IMR-90 (cell line): Measurements from ENCODE around the gene QPRT. TPM values are rescaled to one million over a fixed set of nuclear protein-coding genes. Genes with fewer than 3 reads are reported as not detected.

Experiments used
- ATAC-seq: fragments of 200-7000 bp; cut with Tn5 transposase; 2 replicates; pipeline ENCODE4 v1.9.1; 2020; ENCODE audit warnings: low read depth, mild to moderate bottlenecking, moderate library complexity
- BruUV-seq: library from RNA; stranded (reverse); fragments of 400-500 nt; replicated peaks from 2 replicates; lab custom pipeline; 2021; lab: Mats Ljungman, UMichigan
- CTCF ChIA-PET: fragments of 300-600 bp; formaldehyde crosslinking; extraction: SDS; loops from one replicate; lab custom pipeline; 2021; ENCODE audit warnings: antibody characterized with exemption; lab: Yijun Ruan, JAX
- POLR2A ChIA-PET: fragments of 300-600 bp; sonication (Branson Sonifier 250); formaldehyde crosslinking; loops from one replicate; lab custom pipeline; 2022; ENCODE audit warnings: antibody characterized with exemption; ENCODE audit not compliant: unreplicated experiment; lab: Charles Lee
- DNase-seq: peaks from one replicate; pipeline ENCODE4 v3.0.0; 2013
- H2AFZ ChIP-seq: replicated peaks from 2 replicates; pipeline ENCODE3; 2013; ENCODE audit warnings: low read length, mild to moderate bottlenecking; ENCODE audit not compliant: poor library complexity
- H2AK5ac ChIP-seq: 2 replicates; pipeline ENCODE4 v1.6.1; 2013; ENCODE audit warnings: low read depth, low read length, inconsistent platforms
- H2AK9ac ChIP-seq: replicated peaks from 2 replicates; pipeline ENCODE3; 2013; ENCODE audit warnings: mild to moderate bottlenecking, low read depth, low read length, moderate library complexity; ENCODE audit not compliant: poor library complexity
- H2BK120ac ChIP-seq: 2 replicates; pipeline ENCODE4 v1.6.1; 2013; ENCODE audit warnings: low read depth, low read length, inconsistent platforms
- H2BK15ac ChIP-seq: 3 replicates; pipeline ENCODE4 v1.6.1; 2013; ENCODE audit warnings: low read depth, low read length, inconsistent platforms
- H2BK20ac ChIP-seq: 2 replicates; pipeline ENCODE4 v1.6.1; 2013; ENCODE audit warnings: low read depth, mild to moderate bottlenecking, inconsistent platforms, low read length, moderate library complexity
- H2BK5ac ChIP-seq: 2 replicates; pipeline ENCODE4 v1.6.1; 2013; ENCODE audit warnings: mild to moderate bottlenecking, low read depth, low read length, inconsistent platforms; ENCODE audit not compliant: poor library complexity, severe bottlenecking
- H3K14ac ChIP-seq: replicated peaks from 2 replicates; pipeline ENCODE4 v1.6.1; 2013; ENCODE audit warnings: low read depth, low read length, inconsistent platforms
- H3K18ac ChIP-seq: 2 replicates; pipeline ENCODE4 v1.6.1; 2013; ENCODE audit warnings: low read depth, low read length, control low read depth
- H3K23ac ChIP-seq: 2 replicates; pipeline ENCODE4 v1.6.1; 2013; ENCODE audit warnings: low read depth, low read length, inconsistent platforms
- H3K27ac ChIP-seq: 2 replicates; pipeline ENCODE4 v1.5.1; 2013; ENCODE audit warnings: mild to moderate bottlenecking, control low read depth, low read length; ENCODE audit not compliant: insufficient read depth
- H3K27me3 ChIP-seq: 2 replicates; pipeline ENCODE4 v1.6.1; 2013; ENCODE audit warnings: low read length; ENCODE audit not compliant: control insufficient read depth, insufficient read depth
- H3K36me3 ChIP-seq: 2 replicates; pipeline ENCODE4 v1.6.1; 2013; ENCODE audit warnings: low read length, mixed read lengths; ENCODE audit not compliant: control insufficient read depth, insufficient read depth
- H3K4ac ChIP-seq: 2 replicates; pipeline ENCODE4 v1.6.1; 2013; ENCODE audit warnings: low read depth, low read length, inconsistent platforms
- H3K4me1 ChIP-seq: 2 replicates; pipeline ENCODE4 v1.6.1; 2013; ENCODE audit warnings: low read length, mixed read lengths; ENCODE audit not compliant: control insufficient read depth, insufficient read depth
- H3K4me2 ChIP-seq: 2 replicates; pipeline ENCODE4 v1.6.1; 2013; ENCODE audit warnings: low read depth, mild to moderate bottlenecking, control low read depth, low read length, moderate library complexity
- H3K4me3 ChIP-seq: 2 replicates; pipeline ENCODE4 v1.5.1; 2013; ENCODE audit warnings: low read depth, mild to moderate bottlenecking, control low read depth, low read length, moderate library complexity; ENCODE audit not compliant: insufficient read depth
- H3K56ac ChIP-seq: 2 replicates; pipeline ENCODE4 v1.6.1; 2013; ENCODE audit warnings: low read length, inconsistent platforms; ENCODE audit not compliant: insufficient read depth; ENCODE audit errors: extremely low read depth
- H3K79me1 ChIP-seq, 2 experiments: 2 replicates each; pipeline ENCODE4 v1.6.1; 2013; ENCODE audit warnings: low read length in 2 of 2, inconsistent platforms in 1 of 2, low read depth in 1 of 2
- H3K9ac ChIP-seq: 2 replicates; pipeline ENCODE4 v1.6.1; 2013; ENCODE audit warnings: low read depth, low read length, control low read depth
- H3K9me1 ChIP-seq: 2 replicates; pipeline ENCODE4 v1.6.1; 2013; ENCODE audit warnings: low read length, inconsistent platforms; ENCODE audit not compliant: insufficient read depth
- H3K9me3 ChIP-seq: 2 replicates; pipeline ENCODE4 v1.6.1; 2013; ENCODE audit warnings: low read length; ENCODE audit not compliant: control insufficient read depth, insufficient read depth
- H4K20me1 ChIP-seq: 2 replicates; pipeline ENCODE4 v1.6.1; 2013; ENCODE audit warnings: low read length, inconsistent platforms; ENCODE audit not compliant: insufficient read depth
- H4K5ac ChIP-seq: 2 replicates; pipeline ENCODE4 v1.6.1; 2013; ENCODE audit warnings: mild to moderate bottlenecking, low read depth, low read length, control low read depth
- H4K8ac ChIP-seq, 2 experiments: 2 replicates each; pipeline ENCODE4 v1.6.1; 2013; ENCODE audit warnings: low read depth in 2 of 2, low read length in 2 of 2, control low read depth in 1 of 2, inconsistent platforms in 1 of 2
- H4K91ac ChIP-seq: 2 replicates; pipeline ENCODE4 v1.6.1; 2013; ENCODE audit warnings: low read depth, low read length, inconsistent platforms; ENCODE audit not compliant: insufficient read depth
- BHLHE40 ChIP-seq: fragments of 150-350 bp; IDR thresholded peaks from 2 replicates; pipeline ENCODE4 v1.6.1; 2016; ENCODE audit warnings: mild to moderate bottlenecking, low read depth, low read length
- CEBPB ChIP-seq: IDR thresholded peaks from 2 replicates; pipeline ENCODE4 v1.6.1; 2012; ENCODE audit warnings: low read depth, low read length, improper control_type of control experiment
- CHD1 ChIP-seq: IDR thresholded peaks from 2 replicates; pipeline ENCODE4 v1.6.1; 2012; ENCODE audit warnings: low read depth, low read length, improper control_type of control experiment
- ELK1 ChIP-seq: fragments of 150-350 bp; IDR thresholded peaks from 2 replicates; pipeline ENCODE4 v1.6.1; 2016; ENCODE audit warnings: low read depth, mild to moderate bottlenecking, low read length, moderate library complexity, borderline replicate concordance
- FOS ChIP-seq: fragments of 150-350 bp; IDR thresholded peaks from 2 replicates; pipeline ENCODE4 v1.6.1; 2016; ENCODE audit warnings: low read depth, low read length
- MAFK ChIP-seq: IDR thresholded peaks from 2 replicates; pipeline ENCODE4 v1.6.1; 2012; ENCODE audit warnings: low read depth, low read length, improper control_type of control experiment
- MAZ ChIP-seq: IDR thresholded peaks from 2 replicates; pipeline ENCODE4 v1.6.1; 2012; ENCODE audit warnings: low read depth, mild to moderate bottlenecking, low read length, improper control_type of control experiment, moderate library complexity, borderline replicate concordance
- MXI1 ChIP-seq: IDR thresholded peaks from 2 replicates; pipeline ENCODE4 v1.6.1; 2012; ENCODE audit warnings: low read depth, mild to moderate bottlenecking, low read length, moderate library complexity, borderline replicate concordance
- NFE2L2 ChIP-seq: fragments of 150-350 bp; IDR thresholded peaks from 2 replicates; pipeline ENCODE4 v1.6.1; 2016; ENCODE audit warnings: low read depth, mild to moderate bottlenecking, low read length
- POLR2A ChIP-seq: IDR thresholded peaks from 2 replicates; pipeline ENCODE4 v1.6.1; 2012; ENCODE audit warnings: mild to moderate bottlenecking, low read depth, low read length
- RAD21 ChIP-seq: IDR thresholded peaks from 2 replicates; pipeline ENCODE4 v1.6.1; 2012; ENCODE audit warnings: low read length, improper control_type of control experiment
- RCOR1 ChIP-seq: IDR thresholded peaks from 2 replicates; pipeline ENCODE4 v1.6.1; 2012; ENCODE audit warnings: mild to moderate bottlenecking, low read length, improper control_type of control experiment; ENCODE audit not compliant: insufficient replicate concordance
- RFX5 ChIP-seq: IDR thresholded peaks from 2 replicates; pipeline ENCODE4 v1.8.0; 2012; ENCODE audit warnings: low read depth, mild to moderate bottlenecking, low read length, moderate library complexity
- SMC3 ChIP-seq: fragments of 150-350 bp; IDR thresholded peaks from 2 replicates; pipeline ENCODE4 v1.6.1; 2016; ENCODE audit warnings: low read depth, mild to moderate bottlenecking, antibody characterized with exemption, low read length, moderate library complexity
- WGBS, 2 experiments: methylation state at CpG; one replicate each; pipeline versions ENCODE4 v1.1.5 to v1.1.7; 2013; ENCODE audit warnings: missing lambda C conversion rate in 2 of 2; ENCODE audit not compliant: insufficient read length in 1 of 2; ENCODE audit errors: extremely low coverage in 2 of 2; 5-methylcytosine and 5-hydroxymethylcytosine counted together
- dilution Hi-C: fragments of 300-500 bp; cut with HindIII; formaldehyde crosslinking; loops from one replicate; pipeline ENCODE4 v1.14.3; 2018; ENCODE audit warnings: low sequenced_read_pairs; ENCODE audit not compliant: unreplicated experiment
- in situ Hi-C: fragments of 300-500 bp; cut with MboI; formaldehyde crosslinking; loops from 3 replicates; pipeline ENCODE4 v1.14.3; 2019; ENCODE audit warnings: low sequenced_read_pairs, inconsistent platforms, mixed read lengths
- intact Hi-C: fragments of 100-400 bp; cut with micrococcal nuclease; formaldehyde crosslinking; loops from 2 replicates; pipeline ENCODE4 v1.10.0; 2022
- polyA plus RNA-seq, 3 experiments: library from polyadenylated mRNA; depleted of rRNA; stranded (reverse); fragments of >200 nt; gene quantifications; 2 replicates each; pipeline ENCODE4 v1.2.3, GENCODE V29; 2012; ENCODE audit warnings: low replicate concordance in 1 of 3
- total RNA-seq: library from RNA; depleted of rRNA; stranded (reverse); fragments of >200 nt; gene quantifications from 2 replicates; pipeline ENCODE4 v1.2.3, GENCODE V29; 2012
- TF ChIP-seq, protein P1 (sequence below): conservative IDR thresholded peaks from 2 replicates; pipeline ENCODE4 v1.5.1; 2012; ENCODE audit warnings: mild to moderate bottlenecking, low read depth, low read length, improper control_type of control experiment
- TF ChIP-seq, protein P2 (sequence below): fragments of 150-350 bp; IDR thresholded peaks from 2 replicates; pipeline ENCODE4 v1.6.1; 2017; ENCODE audit warnings: mild to moderate bottlenecking, antibody characterized with exemption, low read length, low read depth

The QPRT gene
- total and polyA plus RNA-seq, 2 of the 4 experiments (the other 2 are of a cell fraction): 3.4 to 6.3 TPM

DNA sequence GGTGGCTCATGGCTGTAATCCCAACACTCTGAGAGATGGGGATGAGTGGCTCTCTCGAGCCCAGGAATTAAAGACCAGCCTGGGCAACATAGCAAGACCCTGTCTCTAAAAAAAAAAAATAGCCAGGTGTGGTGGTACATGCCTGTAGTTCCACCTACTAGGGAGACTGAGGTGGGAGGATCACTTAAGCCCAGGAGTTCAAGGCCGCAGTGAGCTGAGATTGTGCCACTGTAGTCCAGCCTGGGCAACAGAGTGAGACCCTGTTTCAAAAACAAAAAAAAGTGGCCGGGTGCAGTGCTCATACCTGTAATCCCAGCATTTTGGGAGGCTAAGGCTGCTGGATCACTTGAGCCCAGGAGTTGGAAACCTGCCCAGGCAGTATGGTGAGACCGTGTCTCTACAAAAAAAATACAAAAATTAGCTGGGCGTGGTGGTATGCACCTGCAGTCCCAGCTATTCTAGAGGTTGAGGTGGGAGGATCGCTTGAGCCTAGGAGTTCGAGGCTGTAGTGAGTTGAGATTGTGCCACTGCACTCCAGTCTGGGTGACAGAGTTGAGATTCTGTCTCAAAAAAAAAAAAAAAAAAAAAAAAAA lies 63.8 kb downstream of the QPRT start:
- H3K18ac ChIP-seq: no peak overlapping the region
- H3K4me2 ChIP-seq: no peak overlapping the region
- no peaks in the 10 kb centered on the region for H3K79me1 ChIP-seq
- H4K5ac ChIP-seq: no peak overlapping the region
- ChIA-PET POLR2A (no interaction called here), CTCF (no interaction called here)
- H2AK5ac ChIP-seq: no peak overlapping the region
- no peak for DNase-seq
- no peak overlapping the region for H2BK120ac ChIP-seq
- H2AK9ac ChIP-seq: no peak overlapping the region
- H3K9ac ChIP-seq: no peak overlapping the region
- H3K4me1 ChIP-seq: no peaks in the 10 kb centered on the region
- no peak overlapping the region for H2AFZ ChIP-seq
- dilution Hi-C loops: no loop called here
- no peak overlapping the region for H4K8ac ChIP-seq
- WGBS, 2 experiments: 83% methylated on average over 2 of the region's 7 CpGs; no CpG with 5 or more reads in 1 of the 2 experiments
- no TSS peak for BruUV-seq
- no peak overlapping the region for H3K14ac ChIP-seq
- no peak overlapping the region for H3K56ac ChIP-seq
- no peak overlapping the region for H3K4ac ChIP-seq
- in situ Hi-C loops: no loop called here
- H2BK15ac ChIP-seq: no peak overlapping the region
- no peak overlapping the region for H4K91ac ChIP-seq
- H3K27ac ChIP-seq: no peak overlapping the region
- no peak for ATAC-seq
- H3K4me3 ChIP-seq: no peak overlapping the region
- H3K9me3 ChIP-seq: peaks cover 2% of the 10 kb centered on the region; the same call in 1 of the 2 replicates
- no peak overlapping the region for H2BK5ac ChIP-seq
- peaks cover 28% of the 10 kb centered on the region for H3K27me3 ChIP-seq
- intact Hi-C loops: no loop called here
- H2BK20ac ChIP-seq: no peak overlapping the region
- H3K23ac ChIP-seq: no peak overlapping the region
- TF ChIP-seq FOS (no peak), MXI1 (no peak), POLR2A (no peak), SMC3 (no peak), CHD1 (no peak), BHLHE40 (no peak), RAD21 (no peak), NFE2L2 (no peak), MAFK (no peak), CEBPB (no peak), RFX5 (no peak), ELK1 (no peak), RCOR1 (no peak), MAZ (no peak)
- TF ChIP-seq, protein P1, sequence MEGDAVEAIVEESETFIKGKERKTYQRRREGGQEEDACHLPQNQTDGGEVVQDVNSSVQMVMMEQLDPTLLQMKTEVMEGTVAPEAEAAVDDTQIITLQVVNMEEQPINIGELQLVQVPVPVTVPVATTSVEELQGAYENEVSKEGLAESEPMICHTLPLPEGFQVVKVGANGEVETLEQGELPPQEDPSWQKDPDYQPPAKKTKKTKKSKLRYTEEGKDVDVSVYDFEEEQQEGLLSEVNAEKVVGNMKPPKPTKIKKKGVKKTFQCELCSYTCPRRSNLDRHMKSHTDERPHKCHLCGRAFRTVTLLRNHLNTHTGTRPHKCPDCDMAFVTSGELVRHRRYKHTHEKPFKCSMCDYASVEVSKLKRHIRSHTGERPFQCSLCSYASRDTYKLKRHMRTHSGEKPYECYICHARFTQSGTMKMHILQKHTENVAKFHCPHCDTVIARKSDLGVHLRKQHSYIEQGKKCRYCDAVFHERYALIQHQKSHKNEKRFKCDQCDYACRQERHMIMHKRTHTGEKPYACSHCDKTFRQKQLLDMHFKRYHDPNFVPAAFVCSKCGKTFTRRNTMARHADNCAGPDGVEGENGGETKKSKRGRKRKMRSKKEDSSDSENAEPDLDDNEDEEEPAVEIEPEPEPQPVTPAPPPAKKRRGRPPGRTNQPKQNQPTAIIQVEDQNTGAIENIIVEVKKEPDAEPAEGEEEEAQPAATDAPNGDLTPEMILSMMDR: no peak
- TF ChIP-seq, protein P2, sequence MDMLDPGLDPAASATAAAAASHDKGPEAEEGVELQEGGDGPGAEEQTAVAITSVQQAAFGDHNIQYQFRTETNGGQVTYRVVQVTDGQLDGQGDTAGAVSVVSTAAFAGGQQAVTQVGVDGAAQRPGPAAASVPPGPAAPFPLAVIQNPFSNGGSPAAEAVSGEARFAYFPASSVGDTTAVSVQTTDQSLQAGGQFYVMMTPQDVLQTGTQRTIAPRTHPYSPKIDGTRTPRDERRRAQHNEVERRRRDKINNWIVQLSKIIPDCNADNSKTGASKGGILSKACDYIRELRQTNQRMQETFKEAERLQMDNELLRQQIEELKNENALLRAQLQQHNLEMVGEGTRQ: no peak
- H4K20me1 ChIP-seq: no peaks in the 10 kb centered on the region
- no peaks in the 10 kb centered on the region for H3K9me1 ChIP-seq
- H3K36me3 ChIP-seq: no peaks in the 10 kb centered on the region
